Chondrocyte (in vitro differentiated cells): ENCODE data around the gene AUTS2. TPM values are rescaled to one million over a fixed set of nuclear protein-coding genes. Genes with fewer than 3 reads are reported as not detected.

ENCODE experiments used
- DNase-seq: peaks from one replicate; pipeline ENCODE4 v3.0.0; 2021; ENCODE audit warnings: mixed read lengths, low spot score
- H3K27ac Mint-ChIP-seq: one replicate; pipeline ENCODE4 v1.8.0; 2021; ENCODE audit warnings: mild to moderate bottlenecking, moderate library complexity, mixed read lengths; ENCODE audit not compliant: unreplicated experiment
- H3K27me3 Mint-ChIP-seq: 2 replicates; pipeline ENCODE4 v1.8.0; 2021; ENCODE audit warnings: low read depth, mixed read lengths
- H3K36me3 Mint-ChIP-seq: 2 replicates; pipeline ENCODE4 v1.8.0; 2021; ENCODE audit warnings: low read depth, mixed read lengths
- H3K4me1 Mint-ChIP-seq: 2 replicates; pipeline ENCODE4 v1.8.0; 2021; ENCODE audit warnings: low read depth, mild to moderate bottlenecking, mixed read lengths
- H3K4me3 Mint-ChIP-seq: one replicate; pipeline ENCODE4 v1.8.0; 2021; ENCODE audit warnings: mild to moderate bottlenecking, moderate library complexity, mixed read lengths; ENCODE audit not compliant: unreplicated experiment
- H3K9me3 Mint-ChIP-seq: 2 replicates; pipeline ENCODE4 v1.8.0; 2021; ENCODE audit warnings: low read depth, mixed read lengths
- total RNA-seq: library from RNA; stranded (reverse); gene quantifications from 3 replicates; pipeline ENCODE4 v1.2.1, GENCODE V29; 2021
- TF ChIP-seq, protein P1 (sequence below): fragments of 200-600 bp; sonication (generic); IDR thresholded peaks from 2 replicates; pipeline ENCODE4 v1.5.0; 2021; ENCODE audit warnings: antibody characterized with exemption, mild to moderate bottlenecking, moderate library complexity

Gene AUTS2
- total RNA-seq, 1 donor from 2014 or later: 31.5 TPM

DNA sequence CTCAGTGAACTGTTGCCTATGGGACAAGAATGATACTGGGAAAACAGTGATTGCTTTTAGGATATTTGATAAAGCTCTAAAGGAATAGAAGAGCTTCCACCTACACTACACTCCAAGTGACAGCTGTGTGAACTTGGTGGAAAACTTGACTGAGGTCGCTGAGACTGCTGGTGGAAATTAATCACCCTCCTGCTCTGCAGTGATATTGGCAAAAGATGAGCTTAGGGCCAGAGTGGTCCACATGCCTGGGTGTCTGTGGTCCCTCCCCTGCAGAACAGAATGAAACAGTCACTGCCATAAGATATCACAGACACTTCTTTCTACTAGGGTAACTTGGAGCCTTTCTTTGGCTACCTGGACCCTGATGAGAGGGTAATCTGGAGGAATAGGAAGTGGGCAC is 1151.6 kb downstream of the AUTS2 start:
- Mint-ChIP-seq H3K27ac (no peak overlapping the region), H3K4me3 (no peak overlapping the region), H3K4me1 (peaks cover 34% of the 10 kb centered on the region), H3K27me3 (no peaks in the 10 kb centered on the region), H3K9me3 (no peaks in the 10 kb centered on the region), H3K36me3 (no peaks in the 10 kb centered on the region)
- TF ChIP-seq, protein P1, sequence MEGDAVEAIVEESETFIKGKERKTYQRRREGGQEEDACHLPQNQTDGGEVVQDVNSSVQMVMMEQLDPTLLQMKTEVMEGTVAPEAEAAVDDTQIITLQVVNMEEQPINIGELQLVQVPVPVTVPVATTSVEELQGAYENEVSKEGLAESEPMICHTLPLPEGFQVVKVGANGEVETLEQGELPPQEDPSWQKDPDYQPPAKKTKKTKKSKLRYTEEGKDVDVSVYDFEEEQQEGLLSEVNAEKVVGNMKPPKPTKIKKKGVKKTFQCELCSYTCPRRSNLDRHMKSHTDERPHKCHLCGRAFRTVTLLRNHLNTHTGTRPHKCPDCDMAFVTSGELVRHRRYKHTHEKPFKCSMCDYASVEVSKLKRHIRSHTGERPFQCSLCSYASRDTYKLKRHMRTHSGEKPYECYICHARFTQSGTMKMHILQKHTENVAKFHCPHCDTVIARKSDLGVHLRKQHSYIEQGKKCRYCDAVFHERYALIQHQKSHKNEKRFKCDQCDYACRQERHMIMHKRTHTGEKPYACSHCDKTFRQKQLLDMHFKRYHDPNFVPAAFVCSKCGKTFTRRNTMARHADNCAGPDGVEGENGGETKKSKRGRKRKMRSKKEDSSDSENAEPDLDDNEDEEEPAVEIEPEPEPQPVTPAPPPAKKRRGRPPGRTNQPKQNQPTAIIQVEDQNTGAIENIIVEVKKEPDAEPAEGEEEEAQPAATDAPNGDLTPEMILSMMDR: no peak
- no peak for DNase-seq

DNA sequence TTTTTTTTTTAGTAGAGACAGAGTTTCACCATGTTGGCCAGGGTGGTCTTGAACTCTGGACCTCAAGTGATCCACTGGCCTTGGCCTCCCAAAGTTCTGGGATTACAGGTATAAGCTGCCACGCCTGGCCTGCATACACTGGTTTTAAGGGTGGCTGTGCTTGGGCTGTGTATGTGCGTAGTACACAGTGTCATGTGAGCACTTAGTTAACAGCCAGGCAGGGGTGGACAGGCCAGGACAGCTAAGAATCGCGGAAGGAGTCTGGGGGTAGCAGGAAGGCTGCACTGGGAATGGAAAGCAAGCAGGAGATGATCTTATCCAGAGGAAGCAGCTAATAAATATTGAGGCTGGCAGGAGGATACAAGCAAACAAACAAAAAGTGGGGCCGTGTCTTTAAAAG is 1153.6 kb downstream of the AUTS2 start:
- Mint-ChIP-seq H3K27ac (no peak overlapping the region), H3K4me3 (no peak overlapping the region), H3K4me1 (peaks cover 36% of the 10 kb centered on the region), H3K36me3 (no peaks in the 10 kb centered on the region), H3K27me3 (no peaks in the 10 kb centered on the region), H3K9me3 (no peaks in the 10 kb centered on the region)
- TF ChIP-seq, protein P1: no peak
- DNase-seq: no peak

DNA sequence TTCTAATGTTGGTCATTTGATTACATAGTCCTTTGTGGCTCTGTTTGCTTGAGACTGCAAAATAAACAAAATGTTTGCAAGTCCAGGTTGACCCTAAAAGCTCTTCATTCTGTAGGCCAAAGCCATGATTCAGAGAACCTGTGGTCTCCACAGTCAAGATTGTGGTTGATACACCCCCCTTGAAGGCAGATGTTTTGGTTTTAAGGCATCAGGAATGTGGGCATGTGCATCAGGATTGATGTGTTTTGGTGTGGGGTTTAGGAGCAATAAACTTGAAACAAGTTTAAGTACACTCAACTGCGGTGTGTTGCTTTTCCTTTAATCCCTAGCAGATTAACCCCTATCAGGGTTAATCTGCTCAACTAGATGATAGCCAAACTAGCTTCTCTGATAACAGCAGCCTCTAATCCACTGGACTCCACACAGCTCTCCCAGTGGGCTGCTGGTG is 1154.5 kb downstream of the AUTS2 start:
- TF ChIP-seq, protein P1: no peak
- Mint-ChIP-seq H3K27me3 (no peaks in the 10 kb centered on the region), H3K27ac (no peak overlapping the region), H3K4me1 (peaks cover 36% of the 10 kb centered on the region), H3K9me3 (no peaks in the 10 kb centered on the region), H3K4me3 (no peak overlapping the region), H3K36me3 (no peaks in the 10 kb centered on the region)
- no peak for DNase-seq

DNA sequence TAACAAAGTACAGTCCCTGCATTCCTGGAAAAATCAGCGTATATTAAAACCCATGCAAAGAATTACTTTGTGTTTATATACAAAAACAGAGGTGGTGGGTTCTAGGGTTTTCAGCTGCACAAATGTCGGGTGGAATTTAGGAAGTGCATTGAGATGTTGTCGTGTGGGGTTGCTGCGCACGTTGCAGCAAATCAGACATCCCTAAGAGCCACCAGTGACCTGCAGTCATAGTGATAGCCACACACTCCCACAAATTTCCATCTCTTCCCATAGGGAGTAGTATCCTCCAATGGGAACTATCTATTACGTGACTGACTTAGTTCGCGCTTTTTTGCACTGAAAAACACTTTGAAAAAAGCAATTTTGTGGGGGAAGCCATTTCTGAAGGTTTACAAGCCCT is 1158.5 kb downstream of the AUTS2 start:
- no peak overlapping the region for H3K27ac Mint-ChIP-seq

DNA sequence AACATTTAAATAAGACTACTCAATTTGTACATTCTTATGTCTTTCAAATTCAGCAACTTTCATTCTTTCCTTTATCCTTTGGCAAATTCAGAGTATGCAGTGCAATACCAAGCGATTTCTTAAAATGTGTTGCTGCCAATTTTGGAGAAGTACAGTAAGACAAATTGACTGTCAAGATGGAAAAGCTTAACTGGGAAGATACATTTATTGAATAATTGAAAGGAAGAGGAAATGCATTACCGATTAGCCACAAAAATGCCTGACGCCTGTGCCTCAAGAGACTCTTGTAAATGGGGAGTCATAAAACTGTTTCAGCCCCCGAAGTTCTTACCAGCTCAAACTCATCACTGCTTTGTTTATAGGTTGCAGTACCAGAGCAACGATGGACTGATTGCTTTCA is 1160.4 kb downstream of the AUTS2 start:
- H3K27ac Mint-ChIP-seq: no peak overlapping the region
- DNase-seq: no peak
- H3K27me3 Mint-ChIP-seq: no peaks in the 10 kb centered on the region
- peaks cover 6% of the 10 kb centered on the region for H3K4me1 Mint-ChIP-seq
- H3K9me3 Mint-ChIP-seq: no peaks in the 10 kb centered on the region
- H3K4me3 Mint-ChIP-seq: no peak overlapping the region
- H3K36me3 Mint-ChIP-seq: no peaks in the 10 kb centered on the region
- TF ChIP-seq, protein P1: no peak

More for the DNA sequence above, 1158.5 kb downstream of the AUTS2 start:
- no peaks in the 10 kb centered on the region for H3K36me3 Mint-ChIP-seq
- H3K27me3 Mint-ChIP-seq: no peaks in the 10 kb centered on the region
- H3K9me3 Mint-ChIP-seq: no peaks in the 10 kb centered on the region
- H3K4me3 Mint-ChIP-seq: no peak overlapping the region
- TF ChIP-seq, protein P1: no peak
- peaks cover 14% of the 10 kb centered on the region for H3K4me1 Mint-ChIP-seq
- DNase-seq: no peak
